ENCODE measurements around the gene ARV1.

GRCh38 chr1:231028682-231029081 is 49.8 kb downstream of the ARV1 start:
- TF ChIP-seq CTCF (optimal IDR thresholded peaks at IDR 0.05 in 1 of 3, IDR thresholded peaks at IDR 0.05 in 1 of 3, conservative IDR thresholded peaks at IDR 0.05 in 1 of 3; ENCODE audit: extremely low read depth in 1 of 3, insufficient read depth in 2 of 3, low read length in 3 of 3) (no peak), EZH2 (IDR thresholded peaks at IDR 0.05; ENCODE audit: low read length) (no peak)
